RWPE2 (cell line): ENCODE data around the gene CLEC16A.

Source experiments
- ATAC-seq: fragments of 200-7000 bp; cut with Tn5 transposase; 3 replicates; pipeline ENCODE4 v1.9.1; 2021; ENCODE audit warnings: low read depth
- DNase-seq: peaks from one replicate; pipeline ENCODE4 v3.0.0-alpha.2; 2020; ENCODE audit warnings: low spot score
- H3K27ac ChIP-seq: fragments of 450-650 bp; 2 replicates; pipeline ENCODE4 v1.5.1; 2017; ENCODE audit warnings: mild to moderate bottlenecking; ENCODE audit not compliant: poor library complexity, severe bottlenecking
- H3K27me3 ChIP-seq: fragments of 250-450 bp; sonication (Bioruptor Pico); 2 replicates; pipeline ENCODE4 v1.5.1; 2021; ENCODE audit warnings: mild to moderate bottlenecking, moderate library complexity; ENCODE audit not compliant: insufficient read depth, poor library complexity, severe bottlenecking
- H3K36me3 ChIP-seq: fragments of 250-450 bp; sonication (Bioruptor Pico); 2 replicates; pipeline ENCODE4 v1.5.1; 2020; ENCODE audit warnings: low read depth, mild to moderate bottlenecking, moderate library complexity
- H3K4me1 ChIP-seq: fragments of 250-450 bp; sonication (Bioruptor Pico); 2 replicates; pipeline ENCODE4 v1.5.1; 2021; ENCODE audit warnings: mild to moderate bottlenecking, moderate library complexity; ENCODE audit not compliant: insufficient read depth, poor library complexity, severe bottlenecking
- H3K4me3 ChIP-seq: fragments of 250-450 bp; sonication (Bioruptor Pico); 2 replicates; pipeline ENCODE4 v1.5.1; 2021; ENCODE audit warnings: mild to moderate bottlenecking, moderate library complexity; ENCODE audit not compliant: severe bottlenecking
- H3K9me3 ChIP-seq: fragments of 250-450 bp; sonication (Bioruptor Pico); 2 replicates; pipeline ENCODE4 v1.5.1; 2021; ENCODE audit warnings: mild to moderate bottlenecking, moderate library complexity; ENCODE audit not compliant: severe bottlenecking
- CTCF ChIP-seq: fragments of 450-650 bp; IDR thresholded peaks from one replicate; pipeline ENCODE4 v1.5.1; 2017; ENCODE audit warnings: mild to moderate bottlenecking, moderate library complexity; ENCODE audit not compliant: poor library complexity, severe bottlenecking

CLEC16A gene

GRCh38 chr16:10907757-10908045 lies 36.7 kb upstream of the CLEC16A start:
- no peaks in the 10 kb centered on the region for H3K9me3 ChIP-seq
- no peaks in the 10 kb centered on the region for H3K36me3 ChIP-seq
- TF ChIP-seq CTCF, result no peak
- DNase-seq (no peak), ATAC-seq (no peak)
- no peaks in the 10 kb centered on the region for H3K27me3 ChIP-seq
- no peaks in the 10 kb centered on the region for H3K4me1 ChIP-seq
- H3K4me3 ChIP-seq, result no peak overlapping the region
- no peak overlapping the region for H3K27ac ChIP-seq

- TF ChIP-seq CTCF, result no peak
- DNase-seq (no peak), ATAC-seq (no peak)
- Histone ChIP-seq H3K4me1 (no peaks in the 10 kb centered on the region), H3K36me3 (no peaks in the 10 kb centered on the region), H3K27ac (no peak overlapping the region), H3K4me3 (no peak overlapping the region), H3K9me3 (no peaks in the 10 kb centered on the region), H3K27me3 (no peaks in the 10 kb centered on the region)
These were observed 33.1 kb upstream of the CLEC16A start for GRCh38 chr16:10911267-10911666.

GRCh38 chr16:10916534-10916933 lies 27.8 kb upstream of the CLEC16A start:
- DNase-seq (no peak), ATAC-seq (no peak)
- no peak overlapping the region for H3K4me3 ChIP-seq
- no peaks in the 10 kb centered on the region for H3K4me1 ChIP-seq
- no peaks in the 10 kb centered on the region for H3K36me3 ChIP-seq
- H3K27me3 ChIP-seq, result no peaks in the 10 kb centered on the region
- TF ChIP-seq CTCF, result no peak
- no peaks in the 10 kb centered on the region for H3K9me3 ChIP-seq
- H3K27ac ChIP-seq, result no peak overlapping the region

GRCh38 chr16:10918294-10919002 lies 25.9 kb upstream of the CLEC16A start:
- no peaks in the 10 kb centered on the region for H3K27me3 ChIP-seq
- H3K27ac ChIP-seq, result no peak overlapping the region
- H3K4me3 ChIP-seq, result no peak overlapping the region
- DNase-seq (no peak), ATAC-seq (peak; percentile 87)
- no peaks in the 10 kb centered on the region for H3K36me3 ChIP-seq
- H3K4me1 ChIP-seq, result no peaks in the 10 kb centered on the region
- TF ChIP-seq CTCF, result peak; percentile 94
- no peaks in the 10 kb centered on the region for H3K9me3 ChIP-seq

- Histone ChIP-seq H3K4me1 (no peaks in the 10 kb centered on the region), H3K4me3 (no peak overlapping the region), H3K27ac (no peak overlapping the region), H3K9me3 (no peaks in the 10 kb centered on the region), H3K27me3 (no peaks in the 10 kb centered on the region), H3K36me3 (no peaks in the 10 kb centered on the region)
- DNase-seq (no peak), ATAC-seq (no peak)
- TF ChIP-seq CTCF, result peak; percentile 75
These were observed 25.4 kb upstream of the CLEC16A start for GRCh38 chr16:10919003-10919351.
